Naive thymus-derived CD8-positive, alpha-beta T cell (primary cell): ENCODE results near the gene SYTL5. TPM values are rescaled to one million over a fixed set of nuclear protein-coding genes. Genes with fewer than 3 reads are reported as not detected.

Source experiments
- ATAC-seq, 2 donors: fragments of 150-1000 bp; cut with Tn5 transposase in 1 of 2; sonication (Bioruptor Pico), chemical (Tn5 transposase) in 1 of 2; 1 replicate in 1 of 2; 2 replicates in 1 of 2; pipeline ENCODE4 v1.10.0; 2021; ENCODE audit warnings: mild to moderate bottlenecking in 2 of 2, moderate library complexity in 2 of 2
- POLR2A ChIA-PET: fragments of 350-600 bp; sonication (Branson Sonifier 250); formaldehyde crosslinking; loops from one replicate; lab custom pipeline; 2021; ENCODE audit warnings: antibody characterized with exemption; lab: Charles Lee
- DNase-seq, 10 donors: peaks; one replicate each; pipeline versions ENCODE4 v3.0.0 to v3.0.0-alpha.2; 2020 to 2022
- H3K27ac Mint-ChIP-seq, 10 donors: one replicate each; pipeline ENCODE4 v1.8.0; 2020 to 2022; ENCODE audit warnings: mild to moderate bottlenecking in 10 of 10, mixed read lengths in 10 of 10, moderate library complexity in 4 of 10, inconsistent platforms in 1 of 10
- H3K27me3 Mint-ChIP-seq, 5 donors: one replicate each; pipeline ENCODE4 v1.8.0; 2021 to 2022; ENCODE audit warnings: mixed read lengths in 5 of 5
- H3K36me3 Mint-ChIP-seq, 3 donors: one replicate each; pipeline ENCODE4 v1.8.0; 2020 to 2022; ENCODE audit warnings: mixed read lengths in 3 of 3, mild to moderate bottlenecking in 2 of 3, inconsistent platforms in 1 of 3
- H3K4me1 Mint-ChIP-seq, 4 donors: one replicate each; pipeline ENCODE4 v1.8.0; 2021 to 2022; ENCODE audit warnings: mixed read lengths in 4 of 4
- H3K4me3 Mint-ChIP-seq, 10 donors: one replicate each; pipeline ENCODE4 v1.8.0; 2020 to 2022; ENCODE audit warnings: mild to moderate bottlenecking in 10 of 10, mixed read lengths in 10 of 10, moderate library complexity in 6 of 10, inconsistent platforms in 1 of 10
- H3K9me3 Mint-ChIP-seq, 9 donors: one replicate each; pipeline ENCODE4 v1.8.0; 2020 to 2022; ENCODE audit warnings: mixed read lengths in 9 of 9, mild to moderate bottlenecking in 3 of 9, inconsistent platforms in 1 of 9, moderate library complexity in 1 of 9
- polyA plus RNA-seq, 3 donors: library from polyadenylated mRNA; unstranded; fragments of 300-500 nt; fragmentation: Illumina TruSeq; gene quantifications; one replicate each; pipeline ENCODE4 v1.2.3, GENCODE V29; 2021
- total RNA-seq, 8 experiments: library from RNA in 2 of 8; stranded (reverse) in 2 of 8; gene quantifications; one replicate each; pipeline ENCODE4 v1.2.3 and lab custom pipeline; 2021 to 2026

Gene SYTL5
- total and polyA plus RNA-seq, 5 experiments from 2014 or later: not detected

GRCh38 chrX:38079463-38079862, 73.1 kb downstream of the SYTL5 start:
- no peaks in the 10 kb centered on the region for H3K36me3 Mint-ChIP-seq
- POLR2A ChIA-PET: no interaction called here
- no peak for DNase-seq

DNA sequence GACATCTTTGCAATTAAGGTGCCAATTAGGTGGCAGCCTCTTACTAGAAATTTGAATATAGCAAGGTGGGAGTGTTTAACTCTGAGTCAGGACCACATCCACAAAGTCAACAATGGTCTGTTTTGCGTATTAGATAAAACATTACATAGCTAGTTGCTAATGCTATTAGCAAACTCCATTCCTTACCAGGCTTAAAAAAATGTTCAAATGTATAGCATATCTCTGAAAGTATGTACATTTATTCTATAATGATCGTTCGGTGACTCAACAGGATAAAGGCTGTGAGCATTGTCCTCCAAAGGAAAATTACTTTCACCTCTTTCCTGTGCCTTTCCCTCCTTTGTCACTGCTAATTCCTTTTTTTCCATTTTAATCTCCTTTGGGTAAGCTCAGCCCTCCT, 74.5 kb downstream of the SYTL5 start:
- Mint-ChIP-seq H3K36me3 (no peaks in the 10 kb centered on the region), H3K27ac (no peak overlapping the region), H3K27me3 (peaks cover 0 to 14% (median 5%) of the 10 kb centered on the region in 5 donors), H3K4me3 (no peak overlapping the region), H3K4me1 (no peaks in the 10 kb centered on the region), H3K9me3 (no peaks in the 10 kb centered on the region)
- POLR2A ChIA-PET: no interaction called here
- no peak for DNase-seq
- no peak for ATAC-seq

More at GRCh38 chrX:38079463-38079862, 73.1 kb downstream of the SYTL5 start:
- H3K27ac Mint-ChIP-seq: no peak overlapping the region
- no peak overlapping the region for H3K4me3 Mint-ChIP-seq
- ATAC-seq: no peak
- no peaks in the 10 kb centered on the region for H3K4me1 Mint-ChIP-seq
- peaks cover 0 to 14% (median 5%) of the 10 kb centered on the region in 5 donors for H3K27me3 Mint-ChIP-seq
- peaks cover 0 to 2% (median 0%) of the 10 kb centered on the region in 9 donors for H3K9me3 Mint-ChIP-seq

GRCh38 chrX:38081909-38082308, 75.6 kb downstream of the SYTL5 start:
- Mint-ChIP-seq H3K36me3 (no peaks in the 10 kb centered on the region), H3K27me3 (peaks cover 0 to 14% (median 5%) of the 10 kb centered on the region in 5 donors), H3K27ac (no peak overlapping the region), H3K4me1 (no peaks in the 10 kb centered on the region), H3K4me3 (no peak overlapping the region), H3K9me3 (no peaks in the 10 kb centered on the region)
- no peak for ATAC-seq
- DNase-seq: no peak
- POLR2A ChIA-PET: no interaction called here

DNA sequence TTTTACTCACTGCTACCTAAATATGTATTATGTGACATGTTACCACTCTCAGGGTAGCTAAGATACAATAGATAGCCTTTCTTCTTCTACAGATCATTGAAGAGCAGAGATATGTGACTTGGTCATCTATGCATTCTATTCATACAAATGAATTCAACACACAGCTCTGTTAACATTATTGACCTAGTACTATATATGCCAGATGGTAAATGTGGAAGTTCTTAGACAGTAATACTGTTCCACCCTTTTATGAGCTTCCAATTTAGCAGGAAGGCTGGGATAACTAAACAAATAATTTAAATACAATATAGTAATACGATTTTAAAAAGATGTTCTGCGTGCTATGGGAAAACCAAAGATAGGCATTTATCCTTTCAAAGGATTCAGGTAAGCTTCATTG, 76.0 kb downstream of the SYTL5 start:
- H3K4me3 Mint-ChIP-seq: no peak overlapping the region
- POLR2A ChIA-PET: no interaction called here

DNA sequence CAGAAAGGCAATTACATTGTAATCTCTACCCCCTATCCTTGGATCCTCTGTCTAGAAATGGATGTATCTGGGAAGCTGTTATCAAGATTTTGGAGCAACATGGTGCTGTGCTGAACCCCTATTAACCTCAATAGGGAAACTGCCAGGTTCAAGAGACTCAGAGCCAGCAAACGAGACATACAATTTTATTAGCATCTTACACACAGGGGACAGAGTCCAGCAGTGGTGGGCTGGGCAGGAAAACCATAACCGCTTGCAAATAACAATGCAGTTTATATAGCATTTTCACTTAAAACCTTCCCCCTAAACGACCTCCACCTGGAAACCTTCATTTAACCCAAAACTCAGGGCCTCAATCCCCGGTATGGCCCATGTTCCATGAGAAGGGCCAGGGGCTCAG, 79.5 kb downstream of the SYTL5 start:
- H3K27ac Mint-ChIP-seq: no peak overlapping the region
- no peak for DNase-seq
- ATAC-seq: no peak
- POLR2A ChIA-PET: no interaction called here
- no peak overlapping the region for H3K4me3 Mint-ChIP-seq
- H3K9me3 Mint-ChIP-seq: no peaks in the 10 kb centered on the region
- no peaks in the 10 kb centered on the region for H3K36me3 Mint-ChIP-seq
- H3K27me3 Mint-ChIP-seq: peaks cover 0 to 18% (median 7%) of the 10 kb centered on the region in 5 donors
- no peaks in the 10 kb centered on the region for H3K4me1 Mint-ChIP-seq

More for the DNA sequence above, 76.0 kb downstream of the SYTL5 start:
- no peaks in the 10 kb centered on the region for H3K4me1 Mint-ChIP-seq
- no peaks in the 10 kb centered on the region for H3K9me3 Mint-ChIP-seq
- H3K36me3 Mint-ChIP-seq: no peaks in the 10 kb centered on the region
- H3K27ac Mint-ChIP-seq: no peak overlapping the region
- H3K27me3 Mint-ChIP-seq: peaks cover 0 to 14% (median 5%) of the 10 kb centered on the region in 5 donors
- DNase-seq (no peak), ATAC-seq (no peak)

GRCh38 chrX:38086451-38087215, 80.3 kb downstream of the SYTL5 start:
- DNase-seq (no peak), ATAC-seq (no peak)
- POLR2A ChIA-PET: no interaction called here
- no peak overlapping the region for H3K27ac Mint-ChIP-seq
- no peak overlapping the region for H3K4me3 Mint-ChIP-seq
- no peaks in the 10 kb centered on the region for H3K36me3 Mint-ChIP-seq
- H3K4me1 Mint-ChIP-seq: no peaks in the 10 kb centered on the region
- H3K27me3 Mint-ChIP-seq: peaks cover 0 to 22% (median 7%) of the 10 kb centered on the region in 5 donors
- H3K9me3 Mint-ChIP-seq: no peaks in the 10 kb centered on the region

DNA sequence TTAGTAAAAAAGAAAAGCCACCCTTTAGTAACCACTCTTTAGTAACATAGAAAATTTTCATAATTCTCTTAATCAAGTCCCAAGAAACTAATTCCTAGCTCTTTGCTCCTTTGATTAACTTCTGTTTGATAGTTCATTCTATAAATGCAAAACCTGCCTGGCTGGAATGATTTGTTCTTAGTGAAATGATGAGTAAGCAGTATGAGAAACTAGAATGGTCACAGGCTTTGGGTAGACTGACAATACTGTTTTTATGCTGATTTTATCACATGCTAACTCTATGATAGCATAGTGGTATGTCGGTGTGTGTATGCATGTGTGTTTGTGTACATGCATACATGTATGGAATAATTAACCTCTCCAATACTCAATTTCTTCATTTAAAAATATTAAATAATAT, 81.2 kb downstream of the SYTL5 start:
- Mint-ChIP-seq H3K9me3 (no peaks in the 10 kb centered on the region), H3K36me3 (no peaks in the 10 kb centered on the region), H3K27ac (no peak overlapping the region), H3K4me3 (no peak overlapping the region), H3K4me1 (no peaks in the 10 kb centered on the region), H3K27me3 (peaks cover 0 to 13% (median 2%) of the 10 kb centered on the region in 5 donors)
- DNase-seq: no peak
- no peak for ATAC-seq
- POLR2A ChIA-PET: no interaction called here

DNA sequence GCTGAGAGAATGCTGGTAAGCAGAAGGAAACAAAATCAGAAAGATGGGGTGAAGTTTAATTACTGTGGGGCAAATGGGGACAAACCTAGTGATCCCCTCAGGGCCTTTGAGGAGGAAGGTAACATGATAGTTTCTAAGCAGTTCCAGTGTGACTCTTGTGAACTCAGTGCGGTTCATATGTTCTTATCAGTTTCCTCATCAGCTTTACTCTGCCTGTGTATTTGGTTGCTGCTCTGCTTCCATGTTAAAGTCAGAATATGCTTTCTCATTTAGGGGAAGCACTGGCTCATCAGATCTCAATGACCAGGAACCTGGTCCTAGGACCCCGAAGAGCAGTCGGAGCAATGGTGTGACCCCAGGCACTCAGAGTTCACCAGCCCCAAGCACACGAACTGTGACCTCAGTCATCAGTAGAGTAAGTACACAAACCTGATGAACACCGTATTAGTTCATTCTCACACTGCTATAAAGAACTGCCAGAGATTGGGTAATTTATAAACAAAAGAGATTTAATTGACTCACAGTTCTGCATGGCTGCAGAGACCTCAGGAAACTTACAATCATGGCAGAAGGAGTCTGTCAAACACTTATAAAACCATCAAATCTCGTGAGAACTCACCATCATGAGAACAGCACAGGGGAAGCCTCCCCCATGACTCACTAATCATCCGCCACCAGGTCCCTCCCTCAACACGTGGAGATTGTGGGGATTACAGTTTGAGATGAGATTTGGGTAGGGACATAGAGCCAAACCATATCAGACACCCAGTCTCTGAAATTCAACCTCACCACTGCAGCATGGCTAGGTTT, 83.0 kb downstream of the SYTL5 start:
- no peaks in the 10 kb centered on the region for H3K9me3 Mint-ChIP-seq
- POLR2A ChIA-PET: no interaction called here
- no peaks in the 10 kb centered on the region for H3K36me3 Mint-ChIP-seq
- no peaks in the 10 kb centered on the region for H3K4me1 Mint-ChIP-seq
- DNase-seq (no peak), ATAC-seq (no peak)
- peaks cover 0 to 9% (median 2%) of the 10 kb centered on the region in 5 donors for H3K27me3 Mint-ChIP-seq
- H3K27ac Mint-ChIP-seq: no peak overlapping the region
- H3K4me3 Mint-ChIP-seq: no peak overlapping the region

GRCh38 chrX:38095971-38096529, 89.7 kb downstream of the SYTL5 start:
- Mint-ChIP-seq H3K27me3 (peaks cover 0 to 4% (median 0%) of the 10 kb centered on the region in 5 donors), H3K4me1 (no peaks in the 10 kb centered on the region), H3K4me3 (no peak overlapping the region), H3K36me3 (peaks cover 0 to 11% (median 0%) of the 10 kb centered on the region in 3 donors), H3K9me3 (peaks cover 0 to 22% (median 10%) of the 10 kb centered on the region in 9 donors), H3K27ac (no peak overlapping the region)
- DNase-seq (no peak), ATAC-seq (no peak)
- POLR2A ChIA-PET: no interaction called here

DNA sequence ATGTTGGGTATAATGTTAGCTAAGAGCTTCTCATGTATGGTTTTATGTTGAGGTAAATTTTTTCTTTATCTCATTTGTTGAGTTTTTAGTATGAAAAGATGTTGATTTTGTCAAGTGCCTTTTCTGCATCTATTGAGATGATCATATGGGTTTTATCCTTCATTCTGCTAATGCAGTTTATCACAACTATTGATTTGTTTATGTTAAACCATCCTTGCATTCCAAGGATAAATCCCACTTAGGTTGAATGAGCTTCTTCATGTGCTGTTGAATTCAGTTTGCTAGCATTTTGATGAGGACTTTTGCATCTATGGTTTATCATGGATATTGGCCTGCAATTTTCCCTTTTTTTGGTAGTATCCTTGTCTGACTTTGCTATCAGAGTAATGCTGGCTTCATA, 93.3 kb downstream of the SYTL5 start:
- ATAC-seq: no peak
- POLR2A ChIA-PET: no interaction called here
- Mint-ChIP-seq H3K27ac (no peak overlapping the region), H3K4me1 (no peaks in the 10 kb centered on the region), H3K4me3 (no peak overlapping the region), H3K9me3 (peaks cover 0 to 22% (median 10%) of the 10 kb centered on the region in 9 donors), H3K27me3 (peaks cover 0 to 3% (median 0%) of the 10 kb centered on the region in 5 donors), H3K36me3 (peaks cover 0 to 11% (median 0%) of the 10 kb centered on the region in 3 donors)
- DNase-seq: no peak

GRCh38 chrX:38102240-38102639, 95.9 kb downstream of the SYTL5 start:
- peaks cover 0 to 11% (median 0%) of the 10 kb centered on the region in 3 donors for H3K36me3 Mint-ChIP-seq
- H3K27me3 Mint-ChIP-seq: peaks cover 0 to 3% (median 0%) of the 10 kb centered on the region in 5 donors
- no peak overlapping the region for H3K27ac Mint-ChIP-seq
- peaks cover 0 to 22% (median 10%) of the 10 kb centered on the region in 9 donors for H3K9me3 Mint-ChIP-seq
- no peak for ATAC-seq
- DNase-seq: no peak
- no peaks in the 10 kb centered on the region for H3K4me1 Mint-ChIP-seq
- POLR2A ChIA-PET: no interaction called here
- no peak overlapping the region for H3K4me3 Mint-ChIP-seq

GRCh38 chrX:38102875-38103274, 96.5 kb downstream of the SYTL5 start:
- ATAC-seq: no peak

More at GRCh38 chrX:38102875-38103274, 96.5 kb downstream of the SYTL5 start:
- Mint-ChIP-seq H3K4me1 (no peaks in the 10 kb centered on the region), H3K27me3 (peaks cover 0 to 3% (median 0%) of the 10 kb centered on the region in 5 donors), H3K9me3 (peaks cover 0 to 22% (median 10%) of the 10 kb centered on the region in 9 donors), H3K36me3 (peaks cover 0 to 11% (median 0%) of the 10 kb centered on the region in 3 donors), H3K27ac (no peak overlapping the region), H3K4me3 (no peak overlapping the region)
- DNase-seq: no peak
- POLR2A ChIA-PET: no interaction called here
